HFFc6 (cell line): ENCODE data around the gene FAIM2. TPM values are rescaled to one million over a fixed set of nuclear protein-coding genes. Genes with fewer than 3 reads are reported as not detected.

Experiments used
- DNase-seq: peaks from one replicate; pipeline ENCODE4 v3.0.0-alpha.2; 2018
- H3K27ac Mint-ChIP-seq: 2 replicates; pipeline ENCODE4 v1.8.0; 2020; ENCODE audit warnings: mild to moderate bottlenecking, mixed read lengths
- H3K27me3 Mint-ChIP-seq: 2 replicates; pipeline ENCODE4 v1.8.0; 2021; ENCODE audit warnings: mild to moderate bottlenecking, moderate library complexity, mixed read lengths; ENCODE audit not compliant: insufficient read depth
- H3K36me3 Mint-ChIP-seq: 2 replicates; pipeline ENCODE4 v1.8.0; 2021; ENCODE audit warnings: low read depth, mixed read lengths
- H3K4me1 Mint-ChIP-seq: 2 replicates; pipeline ENCODE4 v1.8.0; 2020; ENCODE audit warnings: low read depth, mixed read lengths
- H3K4me3 Mint-ChIP-seq: 2 replicates; pipeline ENCODE4 v1.8.0; 2020; ENCODE audit warnings: mild to moderate bottlenecking, moderate library complexity, mixed read lengths
- H3K9me3 Mint-ChIP-seq: 2 replicates; pipeline ENCODE4 v1.8.0; 2020; ENCODE audit warnings: mild to moderate bottlenecking, mixed read lengths
- total RNA-seq, 6 experiments: library from RNA; stranded (reverse); fragmentation: NEBNext Ultra II Directional; extraction: Animal tissue kit (Norgen Biotek cat#: 25700); gene quantifications; 2 replicates in 1 of 6; 3 replicates in 5 of 6; pipeline ENCODE4 v1.2.3, GENCODE V29; 2021
- TF ChIP-seq, protein P1 (sequence below): fragments of 200-600 bp; sonication (generic); IDR thresholded peaks from 2 replicates; pipeline ENCODE4 v1.5.0; 2021; ENCODE audit warnings: antibody characterized with exemption, mild to moderate bottlenecking

FAIM2 gene
- total RNA-seq, 6 experiments from 2014 or later = 0.24 to 1.1 (median 1.1) TPM

DNA sequence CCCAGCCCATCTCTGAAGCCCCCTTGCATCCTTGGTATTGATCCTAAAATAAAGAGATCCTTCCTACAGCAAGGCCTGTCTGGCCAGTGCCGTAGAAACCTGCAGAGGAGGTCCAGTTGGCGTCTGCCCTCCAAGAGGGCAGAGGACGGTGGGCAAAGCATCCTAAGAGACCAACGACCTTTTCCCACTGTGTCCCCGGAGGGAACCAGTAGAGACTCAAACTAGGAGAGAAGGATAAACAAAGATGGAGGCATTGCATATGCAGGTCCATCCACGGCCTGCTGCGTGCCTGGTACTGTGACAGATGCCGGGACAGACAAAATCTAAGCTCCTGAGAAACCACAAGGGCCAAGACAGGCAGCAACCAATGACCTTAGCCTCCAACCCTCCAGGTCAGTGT, 79.3 kb downstream of the FAIM2 start:
- Mint-ChIP-seq H3K4me1 (peaks cover 67% of the 10 kb centered on the region), H3K36me3 (no peaks in the 10 kb centered on the region), H3K4me3 (no peak overlapping the region; the same call in 1 of the 2 replicates), H3K27ac (peak overlapping the region; percentile 75), H3K27me3 (peaks cover 2% of the 10 kb centered on the region; the same call in 1 of the 2 replicates), H3K9me3 (no peaks in the 10 kb centered on the region)
- TF ChIP-seq, protein P1, sequence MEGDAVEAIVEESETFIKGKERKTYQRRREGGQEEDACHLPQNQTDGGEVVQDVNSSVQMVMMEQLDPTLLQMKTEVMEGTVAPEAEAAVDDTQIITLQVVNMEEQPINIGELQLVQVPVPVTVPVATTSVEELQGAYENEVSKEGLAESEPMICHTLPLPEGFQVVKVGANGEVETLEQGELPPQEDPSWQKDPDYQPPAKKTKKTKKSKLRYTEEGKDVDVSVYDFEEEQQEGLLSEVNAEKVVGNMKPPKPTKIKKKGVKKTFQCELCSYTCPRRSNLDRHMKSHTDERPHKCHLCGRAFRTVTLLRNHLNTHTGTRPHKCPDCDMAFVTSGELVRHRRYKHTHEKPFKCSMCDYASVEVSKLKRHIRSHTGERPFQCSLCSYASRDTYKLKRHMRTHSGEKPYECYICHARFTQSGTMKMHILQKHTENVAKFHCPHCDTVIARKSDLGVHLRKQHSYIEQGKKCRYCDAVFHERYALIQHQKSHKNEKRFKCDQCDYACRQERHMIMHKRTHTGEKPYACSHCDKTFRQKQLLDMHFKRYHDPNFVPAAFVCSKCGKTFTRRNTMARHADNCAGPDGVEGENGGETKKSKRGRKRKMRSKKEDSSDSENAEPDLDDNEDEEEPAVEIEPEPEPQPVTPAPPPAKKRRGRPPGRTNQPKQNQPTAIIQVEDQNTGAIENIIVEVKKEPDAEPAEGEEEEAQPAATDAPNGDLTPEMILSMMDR = no peak
- DNase-seq = no peak

DNA sequence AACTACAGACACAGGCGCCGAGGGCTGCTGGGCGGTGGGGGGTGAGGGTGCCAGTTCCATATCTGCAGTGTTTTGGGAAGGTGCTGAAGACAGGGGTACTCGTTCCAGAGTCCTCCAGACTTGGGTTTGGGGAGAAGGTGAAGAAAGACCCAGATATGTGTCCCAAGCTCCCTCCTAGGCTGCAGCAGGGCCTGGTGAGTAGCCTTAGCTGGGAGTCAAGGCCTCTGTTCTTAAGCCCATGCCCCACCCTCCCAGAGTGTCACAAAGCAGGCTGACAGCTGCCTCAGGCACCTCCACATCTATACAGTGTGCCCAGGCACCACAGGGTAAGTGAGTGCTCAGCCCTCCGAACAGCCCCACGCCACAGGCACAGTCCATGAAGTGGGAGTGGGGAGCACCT, 79.7 kb downstream of the FAIM2 start:
- Mint-ChIP-seq H3K36me3 (no peaks in the 10 kb centered on the region), H3K4me3 (no peak overlapping the region), H3K9me3 (no peaks in the 10 kb centered on the region), H3K4me1 (peaks cover 65% of the 10 kb centered on the region), H3K27me3 (peaks cover 2% of the 10 kb centered on the region; the same call in 1 of the 2 replicates), H3K27ac (peak overlapping the region; percentile 75)
- TF ChIP-seq, protein P1 = no peak
- no peak for DNase-seq

DNA sequence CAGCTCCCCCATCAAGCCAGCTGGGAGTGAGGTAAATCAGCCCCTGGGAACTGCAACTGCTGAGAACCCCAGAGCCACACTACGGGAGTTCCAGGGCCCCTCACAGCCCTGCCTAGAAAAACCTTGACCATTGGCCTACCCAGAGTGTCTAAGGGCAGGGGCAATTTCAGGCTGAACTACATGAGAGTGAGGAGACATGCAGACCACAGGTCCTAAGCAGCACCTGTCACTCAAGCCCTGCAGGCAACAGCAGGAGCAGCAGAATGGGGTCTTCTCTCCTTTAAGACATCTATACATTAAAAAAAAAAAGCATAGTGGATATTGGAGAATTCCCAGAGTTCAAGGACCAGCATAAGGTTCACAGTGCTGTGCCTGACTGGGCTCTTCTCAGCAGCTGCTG, 80.3 kb downstream of the FAIM2 start:
- Mint-ChIP-seq H3K36me3 (no peaks in the 10 kb centered on the region), H3K27me3 (no peaks in the 10 kb centered on the region), H3K4me3 (no peak overlapping the region), H3K4me1 (peaks cover 63% of the 10 kb centered on the region), H3K27ac (no peak overlapping the region), H3K9me3 (no peaks in the 10 kb centered on the region)
- TF ChIP-seq, protein P1 = no peak
- DNase-seq = no peak

DNA sequence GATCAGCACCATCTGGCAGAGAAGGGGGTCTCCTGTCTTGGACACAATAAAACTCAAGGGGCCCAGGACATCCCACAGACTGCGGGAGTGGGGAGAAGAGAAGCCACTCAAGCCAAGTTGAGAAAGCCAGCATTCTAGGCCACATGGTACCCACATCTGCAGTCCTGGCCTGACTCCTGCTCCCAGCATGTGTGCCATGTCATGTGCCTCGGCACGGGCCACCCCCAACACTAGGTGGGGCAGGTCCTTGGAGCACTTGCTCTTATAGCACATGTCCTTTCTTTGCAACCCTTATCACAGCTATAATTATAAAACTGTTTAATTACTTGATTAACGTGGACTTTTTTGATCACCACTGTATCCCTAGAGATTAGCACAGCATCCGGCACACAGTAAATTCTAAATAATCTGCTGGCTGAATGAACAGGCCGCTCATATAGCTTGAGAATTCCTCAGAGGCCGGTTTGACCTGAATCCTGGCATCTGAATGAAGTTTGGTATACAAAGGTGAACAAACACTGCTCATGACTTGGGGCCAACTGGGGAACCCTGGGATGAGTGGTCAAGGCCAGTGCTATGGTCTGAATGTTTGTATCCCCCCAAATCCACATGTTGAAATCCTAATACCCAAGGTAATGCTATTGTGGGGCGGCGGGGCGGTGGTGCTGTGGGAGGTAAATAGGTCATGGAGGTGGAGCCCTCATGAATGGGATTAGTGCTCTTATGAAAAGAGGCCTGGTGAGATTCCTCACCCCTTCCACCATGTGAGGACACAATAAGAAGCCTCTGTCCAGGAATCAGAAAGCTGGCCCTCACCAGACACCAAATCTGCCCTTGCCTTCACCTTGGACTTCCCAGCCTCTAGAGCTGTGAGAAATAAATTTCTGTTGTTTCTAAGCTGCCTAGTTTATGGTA, 82.1 kb downstream of the FAIM2 start:
- no peaks in the 10 kb centered on the region for H3K27me3 Mint-ChIP-seq
- TF ChIP-seq, protein P1 = no peak
- no peak for DNase-seq
- H3K36me3 Mint-ChIP-seq = no peaks in the 10 kb centered on the region
- peaks cover 64% of the 10 kb centered on the region for H3K4me1 Mint-ChIP-seq
- H3K27ac Mint-ChIP-seq = peak overlapping the region; percentile 38; the same call in 1 of the 2 replicates
- no peaks in the 10 kb centered on the region for H3K9me3 Mint-ChIP-seq
- H3K4me3 Mint-ChIP-seq = no peak overlapping the region

DNA sequence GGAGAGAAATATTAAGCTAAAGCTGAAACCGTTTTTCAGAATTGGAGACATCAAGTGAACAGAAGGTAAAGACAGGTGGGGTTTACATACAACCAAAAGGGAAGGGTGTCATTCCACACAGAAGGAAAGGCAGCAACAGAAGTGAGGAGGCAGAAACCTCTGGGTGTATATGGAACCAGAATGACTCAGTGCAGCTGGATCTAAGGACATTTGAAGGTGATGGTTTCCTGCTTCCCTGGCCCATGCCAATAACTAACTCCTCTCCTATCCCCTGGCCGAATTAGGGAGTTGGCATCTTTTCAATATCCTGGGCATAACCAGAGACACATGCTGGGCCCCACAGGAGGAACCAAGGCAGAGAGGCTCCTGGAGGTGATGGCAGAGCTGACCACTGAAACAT, 83.9 kb downstream of the FAIM2 start:
- Mint-ChIP-seq H3K27ac (0 out of 2 replicates have a peak overlapping the region, but pooled peaks have one; percentile 0), H3K36me3 (peaks cover 9% of the 10 kb centered on the region), H3K9me3 (no peaks in the 10 kb centered on the region), H3K27me3 (no peaks in the 10 kb centered on the region), H3K4me3 (no peak overlapping the region), H3K4me1 (peaks cover 53% of the 10 kb centered on the region)
- TF ChIP-seq, protein P1 = no peak
- no peak for DNase-seq
